HL-60 (cell line): ENCODE data around the gene HLA-DOB.

Source experiments
- DNase-seq, 2 experiments: peaks; one replicate each; pipeline ENCODE4 v3.0.0-alpha.2; 2010 to 2020; ENCODE audit warnings: low read depth in 1 of 2, low spot score in 1 of 2
- H3K27ac ChIP-seq: fragments of 250-450 bp; sonication (Bioruptor Pico); replicated peaks from 2 replicates; pipeline ENCODE4 v1.5.1; 2020; ENCODE audit warnings: mild to moderate bottlenecking, moderate library complexity
- H3K27me3 ChIP-seq: fragments of 250-450 bp; sonication (Bioruptor Pico); 2 replicates; pipeline ENCODE4 v1.5.1; 2021; ENCODE audit warnings: mild to moderate bottlenecking, moderate library complexity; ENCODE audit not compliant: insufficient read depth, poor library complexity, severe bottlenecking
- H3K4me3 ChIP-seq: replicated peaks from 2 replicates; pipeline ENCODE4 v1.5.1; 2011; ENCODE audit warnings: mild to moderate bottlenecking, control low read depth, low read length; ENCODE audit not compliant: insufficient read depth
- CTCF ChIP-seq: IDR thresholded peaks from one replicate; pipeline ENCODE4 v1.5.1; 2011; ENCODE audit warnings: low read length, control low read depth, inconsistent platforms; ENCODE audit not compliant: insufficient read depth
- GABPA ChIP-seq: IDR thresholded peaks from 2 replicates; pipeline ENCODE4 v1.6.1; 2012; ENCODE audit warnings: low read depth
- POLR2AphosphoS5 ChIP-seq: IDR thresholded peaks from 2 replicates; pipeline ENCODE4 v1.6.1; 2012; ENCODE audit warnings: low read depth
- REST ChIP-seq: IDR thresholded peaks from 2 replicates; pipeline ENCODE4 v1.6.1; 2012; ENCODE audit warnings: low read depth; ENCODE audit not compliant: insufficient replicate concordance
- SPI1 ChIP-seq: IDR thresholded peaks from 2 replicates; pipeline ENCODE4 v1.6.1; 2012; ENCODE audit warnings: low read depth, mild to moderate bottlenecking, borderline replicate concordance

HLA-DOB gene

GRCh38 chr6:32775071-32775470, 41.7 kb downstream of the HLA-DOB start:
- TF ChIP-seq REST (no peak), SPI1 (no peak), POLR2AphosphoS5 (no peak), GABPA (no peak), CTCF (no peak)
- no peak overlapping the region for H3K4me3 ChIP-seq
- no peak overlapping the region for H3K27ac ChIP-seq
- no peak for DNase-seq
- peaks cover 2% of the 10 kb centered on the region for H3K27me3 ChIP-seq

GRCh38 chr6:32774426-32774825, 42.4 kb downstream of the HLA-DOB start:
- no peak for TF ChIP-seq CTCF
- no peak for TF ChIP-seq GABPA
- no peak for TF ChIP-seq SPI1
- no peak for TF ChIP-seq REST
- no peak for TF ChIP-seq POLR2AphosphoS5

GRCh38 chr6:32772656-32773055, 44.1 kb downstream of the HLA-DOB start:
- DNase-seq: no peak
- H3K27me3 ChIP-seq: peaks cover 2% of the 10 kb centered on the region
- H3K27ac ChIP-seq: no peak overlapping the region
- TF ChIP-seq REST (no peak), SPI1 (no peak), GABPA (no peak), POLR2AphosphoS5 (no peak), CTCF (no peak)
- H3K4me3 ChIP-seq: no peak overlapping the region

More at GRCh38 chr6:32774426-32774825, 42.4 kb downstream of the HLA-DOB start:
- H3K27ac ChIP-seq: no peak overlapping the region
- no peak overlapping the region for H3K4me3 ChIP-seq
- DNase-seq: no peak
- peaks cover 2% of the 10 kb centered on the region for H3K27me3 ChIP-seq
